Stimulated activated CD8-positive, alpha-beta memory T cell treated with anti-CD3 and anti-CD28 coated beads, Interleukin-2, amount 100 ng/mL, for 1 hour (primary cell): ENCODE results near the gene NCBP3.
"Not testable (repeated sequence)": the region's sequence is repeated elsewhere in the genome, so short reads cannot be mapped to it uniquely, and the experiment has no call there.

Experiments
- DNase-seq, 2 donors: peaks; one replicate each; pipeline ENCODE4 v3.0.0-alpha.2; 2020; ENCODE audit warnings: low read depth in 2 of 2

NCBP3 gene

DNA sequence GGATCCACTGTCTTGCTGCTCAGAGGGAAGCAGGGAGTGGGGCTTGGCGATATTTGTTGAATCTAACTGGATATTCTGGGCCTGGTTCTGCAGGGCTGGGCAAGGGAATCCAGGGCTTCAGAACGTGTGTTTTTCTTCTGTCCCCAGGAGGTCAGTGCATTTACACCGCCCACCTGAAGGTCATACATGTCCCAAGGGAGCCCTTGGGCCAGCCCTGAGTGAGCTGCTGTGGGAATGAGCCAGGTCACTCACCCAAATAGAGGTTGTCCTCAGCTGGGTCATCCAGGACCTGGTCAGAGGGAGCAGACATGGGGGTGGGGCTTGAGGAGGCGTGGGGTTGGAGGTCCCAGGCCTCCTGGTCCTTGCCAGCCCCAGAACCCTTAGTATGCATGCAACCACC, 36.2 kb upstream of the NCBP3 start:
- no peak for DNase-seq

- no peak for DNase-seq
Measured at GRCh38 chr17:3880983-3881382, 34.9 kb upstream of the NCBP3 start.

GRCh38 chr17:3879591-3880417, 33.8 kb upstream of the NCBP3 start:
- no peak for DNase-seq

GRCh38 chr17:3879186-3879585, 33.1 kb upstream of the NCBP3 start:
- no peak for DNase-seq

DNA sequence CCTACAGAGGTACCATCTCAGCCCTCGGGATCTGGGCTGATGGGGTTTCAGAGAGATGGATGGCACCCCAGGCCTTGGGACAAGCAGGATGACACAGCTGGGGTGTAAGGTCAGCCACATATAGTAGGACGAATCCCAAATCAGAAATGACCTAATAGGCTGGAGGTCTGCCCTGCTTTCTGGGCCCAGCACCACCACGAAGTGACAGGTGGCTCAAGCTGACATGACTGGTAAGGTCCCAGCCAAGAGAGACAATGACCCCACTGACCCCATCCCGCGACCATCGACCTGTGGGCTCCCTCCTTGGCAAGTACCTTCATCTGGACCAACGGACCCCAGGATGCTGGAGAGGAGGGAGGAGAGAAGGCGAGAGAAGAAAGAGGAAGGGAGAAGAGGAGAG, 31.2 kb upstream of the NCBP3 start:
- no peak for DNase-seq

- no peak for DNase-seq
Measured at GRCh38 chr17:3875317-3875716, 29.3 kb upstream of the NCBP3 start.

- no peak for DNase-seq
Measured at GRCh38 chr17:3873862-3874261, 27.8 kb upstream of the NCBP3 start.

GRCh38 chr17:3870871-3871306, 24.8 kb upstream of the NCBP3 start:
- DNase-seq = no peak

DNA sequence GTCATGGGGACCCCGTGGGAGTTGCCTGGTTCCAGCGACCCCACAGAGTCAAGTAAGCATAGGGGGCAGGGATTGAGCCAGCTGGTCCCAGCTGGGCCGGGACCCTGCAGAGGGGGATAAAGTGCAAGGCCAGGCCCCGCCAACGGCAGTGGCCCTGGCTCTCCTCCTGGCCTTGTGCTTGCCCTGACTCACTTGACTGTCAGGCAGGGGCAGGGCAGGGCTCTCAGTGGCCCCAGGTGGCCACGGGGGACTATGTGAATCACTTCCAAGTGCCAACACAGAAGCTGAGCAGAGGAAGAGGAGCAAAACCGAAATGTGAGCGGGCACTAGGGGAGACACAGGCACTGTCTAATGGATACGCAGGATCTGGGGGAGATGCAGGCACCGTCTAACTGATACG, 21.6 kb upstream of the NCBP3 start:
- no peak for DNase-seq

- no peak for DNase-seq
Measured at GRCh38 chr17:3867106-3867505, 21.1 kb upstream of the NCBP3 start.

GRCh38 chr17:3866276-3866675, 20.2 kb upstream of the NCBP3 start:
- DNase-seq = no peak

- DNase-seq = no peak
Measured at GRCh38 chr17:3865176-3865575, 19.1 kb upstream of the NCBP3 start.

GRCh38 chr17:3864534-3864933, 18.5 kb upstream of the NCBP3 start:
- DNase-seq = no peak

DNA sequence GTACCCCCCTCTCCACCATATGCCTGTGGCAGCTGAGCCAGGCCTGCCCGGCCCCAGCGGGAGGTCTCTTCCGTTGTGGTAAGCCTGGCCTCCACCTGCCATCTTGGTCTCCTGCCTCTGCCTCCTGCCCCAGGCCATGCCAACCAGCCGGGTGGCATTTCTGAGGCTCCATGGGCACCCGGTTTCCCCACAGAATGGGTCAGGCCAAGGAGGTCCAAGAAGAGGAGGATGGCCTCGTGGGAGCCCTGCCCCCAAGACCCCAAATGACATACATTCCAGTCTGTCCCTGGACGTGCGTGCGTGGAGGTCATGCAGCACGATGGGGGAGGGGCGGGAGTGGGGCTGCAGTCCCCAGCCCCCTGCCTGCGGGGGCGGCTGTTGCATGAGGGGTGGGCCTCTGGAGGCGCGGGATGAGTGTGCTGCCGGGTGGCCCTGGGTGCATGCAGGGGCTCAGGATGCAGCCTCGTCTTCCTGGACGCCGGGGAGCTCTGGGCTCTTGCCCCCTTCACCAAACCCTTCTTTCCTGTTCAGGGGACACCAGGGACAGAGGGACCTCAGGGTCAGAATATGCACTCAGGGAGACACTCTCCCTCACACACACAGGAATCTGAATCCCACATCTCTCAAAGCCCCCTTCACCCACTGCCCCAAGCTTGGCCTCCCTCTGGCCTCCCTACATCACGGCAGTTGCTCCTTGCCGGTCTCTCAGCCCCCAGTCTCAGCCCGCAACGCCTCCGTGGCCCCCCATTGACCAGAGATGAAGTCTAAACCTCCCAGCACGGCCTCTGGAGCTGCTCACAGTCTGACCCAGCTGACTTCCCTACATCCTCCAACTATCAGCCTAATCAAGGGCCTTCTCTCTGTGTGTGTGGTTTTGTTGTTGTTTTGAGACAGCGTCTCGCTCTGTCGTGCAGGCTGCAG, 16.0 kb upstream of the NCBP3 start:
- no peak for DNase-seq

DNA sequence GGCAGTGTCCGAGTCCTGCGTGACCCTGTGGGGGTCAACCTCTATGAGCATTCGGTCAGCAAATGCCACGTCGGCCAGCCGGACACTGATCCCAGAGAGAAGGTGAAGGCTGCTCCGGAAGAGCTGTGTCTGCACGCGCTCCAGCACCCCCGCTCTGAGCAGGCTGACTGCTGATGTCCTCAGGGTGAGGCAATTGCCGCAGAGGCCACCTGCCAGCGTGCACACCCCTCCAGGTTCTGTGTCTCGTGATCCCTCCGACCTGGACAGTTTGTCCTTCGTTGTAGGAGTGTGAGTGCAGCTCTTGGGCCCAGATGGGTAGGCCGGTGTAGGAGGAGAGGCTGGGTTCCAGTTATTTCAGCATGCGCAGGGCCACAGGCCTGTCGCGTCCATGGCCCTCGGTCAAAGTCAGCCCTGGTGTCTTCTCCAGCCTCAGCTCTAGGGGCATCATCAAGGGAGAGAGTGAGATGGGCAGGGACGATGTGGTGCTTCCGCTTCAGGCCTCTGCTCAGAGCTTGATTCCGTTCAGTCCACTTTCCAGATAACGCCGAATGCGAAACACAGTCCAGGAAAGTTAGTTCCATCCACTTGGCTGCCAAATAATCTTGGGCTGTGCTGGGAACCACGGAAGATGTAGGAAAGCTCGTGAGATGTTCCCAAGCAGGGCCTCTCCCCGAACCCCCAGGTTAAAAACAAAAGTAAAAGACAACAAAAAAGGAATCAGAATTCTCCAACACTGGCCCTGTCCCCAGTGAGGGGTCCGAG, 15.1 kb upstream of the NCBP3 start:
- DNase-seq = no peak

DNA sequence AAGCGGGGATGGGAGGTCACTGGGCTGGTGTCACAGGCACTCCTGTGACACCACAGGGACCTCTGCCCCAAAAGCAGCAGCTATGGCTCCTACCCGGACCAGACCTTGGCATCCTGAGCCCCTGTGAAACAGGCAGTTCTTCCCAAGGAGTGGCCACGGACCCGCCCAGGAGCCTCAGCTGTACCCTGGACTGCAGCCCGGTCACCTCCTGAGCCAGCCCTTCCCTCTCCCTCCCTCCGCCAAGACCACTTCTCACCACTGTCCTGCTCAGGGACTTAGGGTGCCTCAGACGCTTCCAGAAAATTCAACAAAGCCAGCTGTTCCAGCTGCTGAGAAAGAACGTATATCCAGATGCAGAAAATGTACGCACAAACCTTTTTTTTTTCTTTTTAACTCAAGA, 13.9 kb upstream of the NCBP3 start:
- no peak for DNase-seq

DNA sequence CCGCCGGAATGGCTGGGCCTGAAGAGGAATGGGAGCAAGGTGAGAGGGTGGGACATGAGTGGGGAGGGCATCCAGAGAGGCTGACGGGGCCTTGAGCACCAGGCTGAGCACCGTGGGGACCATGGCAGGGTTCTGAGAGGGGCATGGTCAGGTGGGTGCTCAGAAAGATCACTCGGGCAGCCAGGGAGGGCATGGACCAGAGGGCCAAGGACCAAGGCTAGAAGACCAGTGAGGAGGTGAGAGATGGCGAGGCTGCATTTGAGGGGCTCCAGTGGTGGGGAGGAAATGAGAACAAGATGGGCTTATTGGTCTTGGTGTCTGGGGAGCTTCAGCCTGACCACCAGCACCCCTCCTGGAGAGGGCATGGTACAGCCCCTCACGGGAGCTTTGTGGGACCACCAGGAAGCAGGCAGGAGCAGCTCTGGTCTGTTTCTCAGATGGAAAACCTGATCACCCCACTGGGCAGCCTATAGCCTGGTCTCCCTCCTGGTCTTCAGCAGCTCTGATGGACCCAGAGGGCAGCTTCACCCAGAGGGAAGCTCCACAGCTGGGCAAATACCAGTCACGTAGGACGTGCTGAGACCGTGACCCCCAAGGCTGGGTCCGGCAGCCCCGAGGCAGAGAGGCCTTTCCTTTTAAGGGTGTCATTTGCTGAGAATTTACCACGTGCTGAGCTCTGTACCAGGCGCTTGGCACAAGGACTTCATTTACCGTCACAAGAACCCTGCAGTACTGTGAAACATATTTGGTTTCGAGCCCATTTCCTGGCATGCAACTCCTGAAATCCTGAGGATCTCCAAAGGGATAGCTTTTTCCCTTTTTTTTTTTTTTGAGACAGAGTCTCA, 11.4 kb upstream of the NCBP3 start:
- no peak for DNase-seq

DNA sequence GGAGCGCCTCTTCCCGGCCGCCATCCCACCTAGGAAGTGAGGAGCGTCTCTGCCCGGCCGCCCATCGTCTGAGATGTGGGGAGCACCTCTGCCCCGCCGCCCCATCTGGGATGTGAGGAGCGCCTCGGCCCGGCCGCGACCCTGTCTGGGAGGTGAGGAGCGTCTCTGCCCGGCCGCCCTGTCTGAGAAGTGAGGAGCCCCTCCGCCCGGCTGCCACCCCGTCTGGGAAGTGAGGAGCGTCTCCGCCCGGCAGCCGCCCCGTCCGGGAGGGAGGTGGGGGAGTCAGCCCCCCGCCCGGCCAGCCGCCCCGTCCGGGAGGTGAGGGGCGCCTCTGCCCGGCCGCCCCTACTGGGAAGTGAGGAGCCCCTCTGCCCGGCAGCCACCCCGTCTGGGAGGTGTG, 8.2 kb upstream of the NCBP3 start:
- DNase-seq = not testable (repeated sequence)

DNA sequence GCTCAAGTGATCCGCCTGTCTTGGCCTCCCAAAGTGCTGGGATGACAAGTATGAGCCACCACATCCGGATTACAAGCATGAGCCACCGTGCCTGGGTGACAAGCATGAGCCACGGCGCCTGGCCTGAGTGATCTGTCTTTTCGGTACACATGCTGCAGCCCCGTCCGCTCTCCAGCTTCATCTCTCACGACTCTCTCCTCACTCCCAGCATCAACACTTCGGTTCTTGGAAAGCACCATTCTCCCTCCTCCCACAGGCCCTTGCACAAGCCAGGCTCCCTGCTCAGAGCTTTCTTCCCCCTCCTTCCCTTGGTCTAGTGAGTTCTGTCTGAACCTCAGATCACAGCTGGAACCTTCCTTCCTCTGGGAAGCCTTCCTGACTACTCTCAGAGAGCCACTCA, 6.5 kb upstream of the NCBP3 start:
- no peak for DNase-seq

DNA sequence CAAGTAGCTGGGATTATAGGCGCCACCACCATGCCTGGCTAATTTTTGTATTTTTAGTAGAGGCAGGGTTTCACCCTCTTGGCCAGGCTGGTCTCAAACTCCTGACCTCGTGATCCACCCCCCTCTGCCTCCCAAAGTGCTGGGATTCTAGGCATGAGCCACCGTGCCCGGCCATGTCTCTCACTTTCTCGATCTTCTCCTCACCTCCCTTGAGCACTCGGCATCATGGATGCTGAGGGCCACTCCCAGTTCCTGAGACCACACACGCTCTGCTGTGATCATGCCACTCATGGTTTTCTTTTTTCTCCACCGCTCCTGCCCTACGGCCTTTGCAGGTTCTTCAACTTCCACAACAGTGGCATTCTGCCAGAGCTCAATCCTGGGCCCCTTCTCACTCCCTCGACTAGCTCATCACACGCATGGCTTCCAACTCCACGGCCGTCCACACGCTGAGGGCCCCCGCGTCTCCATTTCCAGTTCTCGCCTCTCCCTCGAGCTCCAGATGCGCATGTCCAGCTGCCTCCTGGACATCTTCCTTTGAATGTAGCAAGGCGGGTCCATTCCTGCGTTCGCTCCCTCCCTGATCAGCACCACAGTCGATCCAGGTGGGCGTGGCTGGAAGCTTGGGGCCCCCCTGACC, 5.5 kb upstream of the NCBP3 start:
- no peak for DNase-seq
